Measurements from ENCODE around the gene NUP93. TPM values are rescaled to one million over a fixed set of nuclear protein-coding genes. Genes with fewer than 3 reads are reported as not detected.

NUP93 gene
- total and polyA plus RNA-seq, 9 of the 15 experiments (the other 6 are each of a cell fraction or from before 2014, with no cell fraction given), result 92.0 to 162 (median 121) TPM

DNA sequence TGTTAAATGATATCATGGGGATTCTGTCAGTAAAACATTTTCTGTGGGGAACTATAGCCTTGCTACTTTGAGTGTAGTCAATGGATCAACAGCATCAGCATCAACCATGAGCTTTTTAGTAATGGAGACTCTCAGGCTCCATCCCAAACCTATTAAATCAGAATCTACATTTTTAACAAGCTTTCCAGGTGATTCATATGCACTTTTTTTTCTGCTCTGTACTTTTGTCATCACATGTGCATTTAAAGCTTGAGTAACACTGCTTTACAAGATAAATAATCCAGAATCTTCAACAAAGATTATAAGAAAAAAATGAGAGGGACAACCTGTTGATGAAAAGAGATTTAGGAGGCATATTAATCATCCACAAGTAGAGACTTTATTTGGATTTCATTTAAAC is 23.5 kb downstream of the NUP93 start:
- no peaks in the 10 kb centered on the region for H3K9me1 ChIP-seq (ENCODE audit: control insufficient read depth, insufficient read depth, low read length)
- no peak for TF ChIP-seq EZH2 (IDR thresholded peaks at IDR 0.05; ENCODE audit: borderline replicate concordance, low read depth, low read length)
- TF ChIP-seq, protein P1, sequence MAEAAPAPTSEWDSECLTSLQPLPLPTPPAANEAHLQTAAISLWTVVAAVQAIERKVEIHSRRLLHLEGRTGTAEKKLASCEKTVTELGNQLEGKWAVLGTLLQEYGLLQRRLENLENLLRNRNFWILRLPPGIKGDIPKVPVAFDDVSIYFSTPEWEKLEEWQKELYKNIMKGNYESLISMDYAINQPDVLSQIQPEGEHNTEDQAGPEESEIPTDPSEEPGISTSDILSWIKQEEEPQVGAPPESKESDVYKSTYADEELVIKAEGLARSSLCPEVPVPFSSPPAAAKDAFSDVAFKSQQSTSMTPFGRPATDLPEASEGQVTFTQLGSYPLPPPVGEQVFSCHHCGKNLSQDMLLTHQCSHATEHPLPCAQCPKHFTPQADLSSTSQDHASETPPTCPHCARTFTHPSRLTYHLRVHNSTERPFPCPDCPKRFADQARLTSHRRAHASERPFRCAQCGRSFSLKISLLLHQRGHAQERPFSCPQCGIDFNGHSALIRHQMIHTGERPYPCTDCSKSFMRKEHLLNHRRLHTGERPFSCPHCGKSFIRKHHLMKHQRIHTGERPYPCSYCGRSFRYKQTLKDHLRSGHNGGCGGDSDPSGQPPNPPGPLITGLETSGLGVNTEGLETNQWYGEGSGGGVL (CRISPR knock-in tag; IDR thresholded peaks at IDR 0.05), result no peak
- TF ChIP-seq TSC22D4 (tag; IDR thresholded peaks at IDR 0.05), result no peak
- no peak for TF ChIP-seq CHD1 (IDR thresholded peaks at IDR 0.05; ENCODE audit: low read length)
- TF ChIP-seq, protein P2, sequence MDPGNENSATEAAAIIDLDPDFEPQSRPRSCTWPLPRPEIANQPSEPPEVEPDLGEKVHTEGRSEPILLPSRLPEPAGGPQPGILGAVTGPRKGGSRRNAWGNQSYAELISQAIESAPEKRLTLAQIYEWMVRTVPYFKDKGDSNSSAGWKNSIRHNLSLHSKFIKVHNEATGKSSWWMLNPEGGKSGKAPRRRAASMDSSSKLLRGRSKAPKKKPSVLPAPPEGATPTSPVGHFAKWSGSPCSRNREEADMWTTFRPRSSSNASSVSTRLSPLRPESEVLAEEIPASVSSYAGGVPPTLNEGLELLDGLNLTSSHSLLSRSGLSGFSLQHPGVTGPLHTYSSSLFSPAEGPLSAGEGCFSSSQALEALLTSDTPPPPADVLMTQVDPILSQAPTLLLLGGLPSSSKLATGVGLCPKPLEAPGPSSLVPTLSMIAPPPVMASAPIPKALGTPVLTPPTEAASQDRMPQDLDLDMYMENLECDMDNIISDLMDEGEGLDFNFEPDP (CRISPR knock-in tag; IDR thresholded peaks at IDR 0.05), result no peak
- TF ChIP-seq, protein P3, sequence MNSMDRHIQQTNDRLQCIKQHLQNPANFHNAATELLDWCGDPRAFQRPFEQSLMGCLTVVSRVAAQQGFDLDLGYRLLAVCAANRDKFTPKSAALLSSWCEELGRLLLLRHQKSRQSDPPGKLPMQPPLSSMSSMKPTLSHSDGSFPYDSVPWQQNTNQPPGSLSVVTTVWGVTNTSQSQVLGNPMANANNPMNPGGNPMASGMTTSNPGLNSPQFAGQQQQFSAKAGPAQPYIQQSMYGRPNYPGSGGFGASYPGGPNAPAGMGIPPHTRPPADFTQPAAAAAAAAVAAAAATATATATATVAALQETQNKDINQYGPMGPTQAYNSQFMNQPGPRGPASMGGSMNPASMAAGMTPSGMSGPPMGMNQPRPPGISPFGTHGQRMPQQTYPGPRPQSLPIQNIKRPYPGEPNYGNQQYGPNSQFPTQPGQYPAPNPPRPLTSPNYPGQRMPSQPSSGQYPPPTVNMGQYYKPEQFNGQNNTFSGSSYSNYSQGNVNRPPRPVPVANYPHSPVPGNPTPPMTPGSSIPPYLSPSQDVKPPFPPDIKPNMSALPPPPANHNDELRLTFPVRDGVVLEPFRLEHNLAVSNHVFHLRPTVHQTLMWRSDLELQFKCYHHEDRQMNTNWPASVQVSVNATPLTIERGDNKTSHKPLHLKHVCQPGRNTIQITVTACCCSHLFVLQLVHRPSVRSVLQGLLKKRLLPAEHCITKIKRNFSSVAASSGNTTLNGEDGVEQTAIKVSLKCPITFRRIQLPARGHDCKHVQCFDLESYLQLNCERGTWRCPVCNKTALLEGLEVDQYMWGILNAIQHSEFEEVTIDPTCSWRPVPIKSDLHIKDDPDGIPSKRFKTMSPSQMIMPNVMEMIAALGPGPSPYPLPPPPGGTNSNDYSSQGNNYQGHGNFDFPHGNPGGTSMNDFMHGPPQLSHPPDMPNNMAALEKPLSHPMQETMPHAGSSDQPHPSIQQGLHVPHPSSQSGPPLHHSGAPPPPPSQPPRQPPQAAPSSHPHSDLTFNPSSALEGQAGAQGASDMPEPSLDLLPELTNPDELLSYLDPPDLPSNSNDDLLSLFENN (IDR thresholded peaks at IDR 0.05; ENCODE audit: low read depth in 2 of 2, low read length in 2 of 2), result no peak
- TF ChIP-seq EHMT2 (IDR thresholded peaks at IDR 0.05), result no peak
- TF ChIP-seq MTA3 (IDR thresholded peaks at IDR 0.05; ENCODE audit: borderline replicate concordance), result no peak
- no peak for TF ChIP-seq ZNF668 (CRISPR knock-in tag; IDR thresholded peaks at IDR 0.05)
- TF ChIP-seq, protein P4, sequence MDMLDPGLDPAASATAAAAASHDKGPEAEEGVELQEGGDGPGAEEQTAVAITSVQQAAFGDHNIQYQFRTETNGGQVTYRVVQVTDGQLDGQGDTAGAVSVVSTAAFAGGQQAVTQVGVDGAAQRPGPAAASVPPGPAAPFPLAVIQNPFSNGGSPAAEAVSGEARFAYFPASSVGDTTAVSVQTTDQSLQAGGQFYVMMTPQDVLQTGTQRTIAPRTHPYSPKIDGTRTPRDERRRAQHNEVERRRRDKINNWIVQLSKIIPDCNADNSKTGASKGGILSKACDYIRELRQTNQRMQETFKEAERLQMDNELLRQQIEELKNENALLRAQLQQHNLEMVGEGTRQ (CRISPR knock-in tag; IDR thresholded peaks at IDR 0.05), result no peak
- TF ChIP-seq KDM5B (IDR thresholded peaks at IDR 0.05; ENCODE audit: insufficient replicate concordance, low read depth, low read length), result no peak
- TF ChIP-seq, protein P5, sequence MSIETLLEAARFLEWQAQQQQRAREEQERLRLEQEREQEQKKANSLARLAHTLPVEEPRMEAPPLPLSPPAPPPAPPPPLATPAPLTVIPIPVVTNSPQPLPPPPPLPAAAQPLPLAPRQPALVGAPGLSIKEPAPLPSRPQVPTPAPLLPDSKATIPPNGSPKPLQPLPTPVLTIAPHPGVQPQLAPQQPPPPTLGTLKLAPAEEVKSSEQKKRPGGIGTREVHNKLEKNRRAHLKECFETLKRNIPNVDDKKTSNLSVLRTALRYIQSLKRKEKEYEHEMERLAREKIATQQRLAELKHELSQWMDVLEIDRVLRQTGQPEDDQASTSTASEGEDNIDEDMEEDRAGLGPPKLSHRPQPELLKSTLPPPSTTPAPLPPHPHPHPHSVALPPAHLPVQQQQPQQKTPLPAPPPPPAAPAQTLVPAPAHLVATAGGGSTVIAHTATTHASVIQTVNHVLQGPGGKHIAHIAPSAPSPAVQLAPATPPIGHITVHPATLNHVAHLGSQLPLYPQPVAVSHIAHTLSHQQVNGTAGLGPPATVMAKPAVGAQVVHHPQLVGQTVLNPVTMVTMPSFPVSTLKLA (conservative IDR thresholded peaks at IDR 0.05), result no peak
- TF ChIP-seq TAF7 (tag; IDR thresholded peaks at IDR 0.05), result no peak
- no peak for TF ChIP-seq ZNF830 (CRISPR knock-in tag; IDR thresholded peaks at IDR 0.05)

More for the DNA sequence above, 23.5 kb downstream of the NUP93 start:
- CTCF ChIA-PET (ENCODE audit: low intra/inter-chr PET ratio), result no interaction called here
- BruUV-seq (replicated peaks), result no TSS peak
- Histone ChIP-seq H3K4me2 (ENCODE audit: insufficient read depth, low read length) (no peak overlapping the region), H3K27me3 (ENCODE audit: control insufficient read depth in 2 of 2, insufficient read depth in 2 of 2, low read length in 2 of 2) (no peaks in the 10 kb centered on the region), H3K4me3 (no peak overlapping the region), H3K9me3 (replicated peaks; ENCODE audit: control insufficient read depth, insufficient read depth, low read depth, low read length) (no peaks in the 10 kb centered on the region; the same call in 1 of the 2 replicates), H3K4me1 (replicated peaks in 1 of 2; ENCODE audit: control insufficient read depth in 2 of 2, insufficient read depth in 2 of 2, low read length in 2 of 2) (no peaks in the 10 kb centered on the region), H2AFZ (ENCODE audit: low read depth, low read length) (no peak overlapping the region), H3K9ac (ENCODE audit: insufficient read depth in 1 of 2, low read depth in 2 of 2, low read length in 2 of 2) (no peak overlapping the region), H3K79me2 (ENCODE audit: control insufficient read depth, insufficient read depth, low read length) (peaks cover 50% of the 10 kb centered on the region), H3K27ac (ENCODE audit: extremely low read depth, low read depth, low read length) (no peak overlapping the region), H4K20me1 (replicated peaks; ENCODE audit: control insufficient read depth, insufficient read depth, low read length) (no peaks in the 10 kb centered on the region), H3K36me3 (ENCODE audit: control insufficient read depth, insufficient read depth, low read length) (peaks cover 52% of the 10 kb centered on the region)
- no peak for FAIRE-seq
- DNase-seq (ENCODE audit: extremely low read depth in 1 of 4, low spot score in 3 of 4), result no peak
- no peak for ATAC-seq
- POLR2A ChIA-PET, result no interaction called here
- in situ Hi-C loops (cut with MboI), result no loop called here
- intact Hi-C loops (cut with micrococcal nuclease), result no loop called here

Measured in K562 (cell line).